Naive thymus-derived CD4-positive, alpha-beta T cell (primary cell): ENCODE measurements around the gene ASAP2. TPM values are rescaled to one million over a fixed set of nuclear protein-coding genes. Genes with fewer than 3 reads are reported as not detected.

Experiments used
- ATAC-seq: fragments of 150-1000 bp; cut with Tn5 transposase; 2 replicates; pipeline ENCODE4 v1.10.0; 2021; ENCODE audit warnings: mild to moderate bottlenecking, moderate library complexity
- CTCF ChIA-PET: fragments of 350-600 bp; sonication (Branson Sonifier 250); formaldehyde crosslinking; loops from one replicate; lab custom pipeline; 2021; ENCODE audit warnings: antibody characterized with exemption; lab: Charles Lee
- POLR2A ChIA-PET: fragments of 350-600 bp; sonication (Branson Sonifier 250); formaldehyde crosslinking; loops from one replicate; lab custom pipeline; 2021; ENCODE audit warnings: antibody characterized with exemption, inconsistent platforms; lab: Charles Lee
- DNase-seq, 9 donors: peaks; one replicate each; pipeline versions ENCODE4 v3.0.0 to v3.0.0-alpha.2; 2020 to 2022; ENCODE audit warnings: mixed read lengths in 1 of 9
- H3K27ac ChIP-seq: one replicate; pipeline ENCODE4 v1.7.0; 2013; ENCODE audit warnings: mild to moderate bottlenecking, low read depth, low read length, moderate library complexity
- H3K27me3 ChIP-seq, 2 donors: one replicate each; pipeline ENCODE4 v1.7.0; 2013; ENCODE audit warnings: low read length in 2 of 2, mild to moderate bottlenecking in 2 of 2, moderate library complexity in 2 of 2; ENCODE audit not compliant: control insufficient read depth in 2 of 2, insufficient read depth in 2 of 2
- H3K36me3 ChIP-seq, 3 experiments: 1 replicate in 2 of 3; 2 replicates in 1 of 3; pipeline ENCODE4 v1.7.0; 2013; ENCODE audit warnings: low read length in 3 of 3, mild to moderate bottlenecking in 3 of 3, moderate library complexity in 1 of 3; ENCODE audit not compliant: insufficient read depth in 3 of 3, control insufficient read depth in 2 of 3
- H3K4me1 ChIP-seq, 2 donors: one replicate each; pipeline ENCODE4 v1.7.0; 2013; ENCODE audit warnings: low read length in 2 of 2, mild to moderate bottlenecking in 2 of 2, moderate library complexity in 1 of 2; ENCODE audit not compliant: control insufficient read depth in 2 of 2, insufficient read depth in 2 of 2
- H3K4me3 ChIP-seq: 2 replicates; pipeline ENCODE4 v1.7.0; 2013; ENCODE audit warnings: mild to moderate bottlenecking, low read length
- H3K9me3 ChIP-seq, 3 experiments: 1 replicate in 2 of 3; 2 replicates in 1 of 3; pipeline ENCODE4 v1.7.0; 2013; ENCODE audit warnings: low read length in 3 of 3; ENCODE audit not compliant: control insufficient read depth in 2 of 3
- H3K27ac Mint-ChIP-seq, 9 donors: one replicate each; pipeline ENCODE4 v1.8.0; 2020 to 2022; ENCODE audit warnings: mixed read lengths in 9 of 9, mild to moderate bottlenecking in 8 of 9, moderate library complexity in 5 of 9, inconsistent platforms in 2 of 9
- H3K27me3 Mint-ChIP-seq, 5 donors: one replicate each; pipeline ENCODE4 v1.8.0; 2021 to 2022; ENCODE audit warnings: mixed read lengths in 5 of 5, mild to moderate bottlenecking in 1 of 5
- H3K36me3 Mint-ChIP-seq, 5 donors: one replicate each; pipeline ENCODE4 v1.8.0; 2020 to 2022; ENCODE audit warnings: mixed read lengths in 5 of 5, mild to moderate bottlenecking in 3 of 5, inconsistent platforms in 1 of 5
- H3K4me1 Mint-ChIP-seq, 7 donors: one replicate each; pipeline ENCODE4 v1.8.0; 2020 to 2022; ENCODE audit warnings: mixed read lengths in 7 of 7, mild to moderate bottlenecking in 3 of 7, inconsistent platforms in 1 of 7
- H3K4me3 Mint-ChIP-seq, 10 donors: one replicate each; pipeline ENCODE4 v1.8.0; 2020 to 2022; ENCODE audit warnings: mild to moderate bottlenecking in 10 of 10, mixed read lengths in 10 of 10, moderate library complexity in 6 of 10, inconsistent platforms in 2 of 10
- H3K9me3 Mint-ChIP-seq, 11 donors: one replicate each; pipeline ENCODE4 v1.8.0; 2020 to 2022; ENCODE audit warnings: mixed read lengths in 11 of 11, mild to moderate bottlenecking in 4 of 11, inconsistent platforms in 1 of 11, moderate library complexity in 1 of 11
- intact Hi-C, 2 donors: fragments of 100-400 bp; cut with micrococcal nuclease; formaldehyde crosslinking; loops; one replicate each; pipeline ENCODE4 v1.15.1; 2023
- polyA plus RNA-seq, 2 donors: library from polyadenylated mRNA; unstranded; fragments of 300-500 nt; fragmentation: Illumina TruSeq; gene quantifications; one replicate each; pipeline ENCODE4 v1.2.3, GENCODE V29; 2021
- total RNA-seq, 6 experiments: library from RNA in 5 of 6; stranded (reverse) in 5 of 6; gene quantifications; 1 replicate in 5 of 6; 2 replicates in 1 of 6; pipeline ENCODE4 v1.2.3 and lab custom pipeline; 2021 to 2026

Gene ASAP2
- total and polyA plus RNA-seq, 7 experiments from 2014 or later = 0.10 to 1.2 (median 0.45) TPM; not detected in 4

DNA sequence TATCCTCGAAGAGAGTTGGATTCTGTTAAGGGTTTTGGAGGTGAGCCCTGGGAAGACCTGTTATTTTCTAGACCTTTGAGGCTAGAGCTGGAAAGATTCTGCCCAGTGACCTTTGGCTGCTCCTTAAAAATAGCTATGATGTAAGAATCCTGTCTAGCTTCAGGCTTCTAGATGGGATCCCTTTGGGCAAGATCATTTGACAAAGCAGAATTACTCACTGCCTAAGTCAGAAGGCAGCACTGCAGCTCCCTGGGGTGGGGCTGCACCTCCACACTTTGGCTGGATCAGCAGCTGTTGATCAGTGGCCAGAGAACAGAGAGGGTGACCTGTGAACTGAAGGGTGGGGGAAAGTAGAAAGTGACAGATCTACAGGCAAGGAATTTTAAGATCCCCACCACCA lies 103.8 kb downstream of the ASAP2 start:
- intact Hi-C loops = no loop called here
- H3K27me3 ChIP-seq = no peaks in the 10 kb centered on the region
- no peaks in the 10 kb centered on the region for H3K36me3 Mint-ChIP-seq
- peaks cover 0 to 8% (median 4%) of the 10 kb centered on the region in 7 donors for H3K4me1 Mint-ChIP-seq
- H3K36me3 ChIP-seq = no peaks in the 10 kb centered on the region
- H3K27me3 Mint-ChIP-seq = peaks cover 0 to 7% (median 0%) of the 10 kb centered on the region in 5 donors
- H3K9me3 Mint-ChIP-seq = no peaks in the 10 kb centered on the region
- DNase-seq (no peak), ATAC-seq (no peak)
- ChIA-PET POLR2A (no interaction called here), CTCF (interaction anchor here (0.7 to 1.3 kb wide), 2 partner anchors 13 to 38 kb away, joined by 3 read pairs; no protein-coding TSS in a partner anchor)
- H3K9me3 ChIP-seq = no peaks in the 10 kb centered on the region
- no peak overlapping the region for H3K27ac ChIP-seq
- H3K4me3 ChIP-seq = no peak overlapping the region
- H3K4me3 Mint-ChIP-seq = no peak overlapping the region
- H3K4me1 ChIP-seq = no peaks in the 10 kb centered on the region
- no peak overlapping the region for H3K27ac Mint-ChIP-seq

DNA sequence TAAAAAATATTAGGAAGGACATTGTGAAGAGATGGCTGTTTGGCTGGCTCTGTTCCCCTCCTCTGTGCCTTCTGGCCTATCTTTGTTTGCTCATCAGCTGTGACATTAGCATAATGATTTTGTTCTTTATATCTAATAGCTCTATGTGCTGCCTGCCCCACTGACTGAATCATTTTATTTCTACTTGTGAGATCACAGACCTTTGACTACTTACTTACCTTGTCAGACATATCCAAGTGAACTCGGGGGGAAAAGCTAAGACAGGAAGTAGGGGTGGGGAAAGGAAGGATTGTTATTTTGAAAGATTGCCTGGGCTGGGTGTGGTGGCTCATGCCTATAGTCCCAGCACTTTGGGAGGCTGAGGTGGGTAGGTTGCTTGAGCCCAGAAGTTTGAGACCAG lies 104.2 kb downstream of the ASAP2 start:
- no peaks in the 10 kb centered on the region for H3K9me3 ChIP-seq
- ATAC-seq = no peak
- ChIA-PET CTCF (interaction anchor here (0.7 to 1.3 kb wide), 2 partner anchors 14 to 39 kb away, joined by 3 read pairs; no protein-coding TSS in a partner anchor), POLR2A (interaction anchor here (0.7 kb wide), 1 partner anchor 105 kb away, joined by 3 read pairs; no protein-coding TSS in a partner anchor)
- peaks cover 0 to 7% (median 0%) of the 10 kb centered on the region in 5 donors for H3K27me3 Mint-ChIP-seq
- no peak overlapping the region for H3K27ac Mint-ChIP-seq
- no peak overlapping the region for H3K4me3 ChIP-seq
- H3K36me3 Mint-ChIP-seq = no peaks in the 10 kb centered on the region
- H3K4me1 ChIP-seq = no peaks in the 10 kb centered on the region
- no peaks in the 10 kb centered on the region for H3K9me3 Mint-ChIP-seq
- H3K36me3 ChIP-seq = no peaks in the 10 kb centered on the region
- no peak overlapping the region for H3K4me3 Mint-ChIP-seq
- no peaks in the 10 kb centered on the region for H3K27me3 ChIP-seq
- H3K4me1 Mint-ChIP-seq = peaks cover 0 to 8% (median 4%) of the 10 kb centered on the region in 7 donors
- H3K27ac ChIP-seq = no peak overlapping the region
- DNase-seq = no peak
- intact Hi-C loops = no loop called here

- H3K36me3 Mint-ChIP-seq = no peaks in the 10 kb centered on the region
- peaks cover 0 to 8% (median 4%) of the 10 kb centered on the region in 7 donors for H3K4me1 Mint-ChIP-seq
- peaks cover 0 to 7% (median 0%) of the 10 kb centered on the region in 5 donors for H3K27me3 Mint-ChIP-seq
- no peak for ATAC-seq
- Histone ChIP-seq H3K27ac (no peak overlapping the region), H3K9me3 (no peaks in the 10 kb centered on the region), H3K36me3 (no peaks in the 10 kb centered on the region), H3K4me3 (no peak overlapping the region), H3K27me3 (no peaks in the 10 kb centered on the region), H3K4me1 (no peaks in the 10 kb centered on the region)
- ChIA-PET CTCF (no interaction called here), POLR2A (interaction anchor here (0.7 kb wide), 1 partner anchor 104 kb away, joined by 3 read pairs; no protein-coding TSS in a partner anchor)
- no peak overlapping the region for H3K27ac Mint-ChIP-seq
- no peak for DNase-seq
- H3K4me3 Mint-ChIP-seq = no peak overlapping the region
- intact Hi-C loops = no loop called here
- no peaks in the 10 kb centered on the region for H3K9me3 Mint-ChIP-seq
Measured at GRCh38 chr2:9311488-9311887, 104.9 kb downstream of the ASAP2 start.

- ChIA-PET POLR2A (no interaction called here), CTCF (no interaction called here)
- Histone ChIP-seq H3K27ac (no peak overlapping the region), H3K4me1 (no peaks in the 10 kb centered on the region), H3K4me3 (no peak overlapping the region), H3K9me3 (no peaks in the 10 kb centered on the region), H3K36me3 (no peaks in the 10 kb centered on the region), H3K27me3 (no peaks in the 10 kb centered on the region)
- H3K9me3 Mint-ChIP-seq = no peaks in the 10 kb centered on the region
- DNase-seq (no peak), ATAC-seq (no peak)
- peaks cover 0 to 7% (median 0%) of the 10 kb centered on the region in 5 donors for H3K27me3 Mint-ChIP-seq
- intact Hi-C loops = no loop called here
- H3K36me3 Mint-ChIP-seq = no peaks in the 10 kb centered on the region
- H3K4me3 Mint-ChIP-seq = no peak overlapping the region
- H3K4me1 Mint-ChIP-seq = peaks cover 0 to 8% (median 4%) of the 10 kb centered on the region in 7 donors
- H3K27ac Mint-ChIP-seq = no peak overlapping the region
Measured at GRCh38 chr2:9312591-9312990, 106.0 kb downstream of the ASAP2 start.

GRCh38 chr2:9313443-9313842 lies 106.8 kb downstream of the ASAP2 start:
- Mint-ChIP-seq H3K27me3 (peaks cover 0 to 7% (median 0%) of the 10 kb centered on the region in 5 donors), H3K36me3 (no peaks in the 10 kb centered on the region), H3K4me3 (no peak overlapping the region), H3K9me3 (no peaks in the 10 kb centered on the region), H3K27ac (no peak overlapping the region), H3K4me1 (peaks cover 0 to 8% (median 4%) of the 10 kb centered on the region in 7 donors)
- DNase-seq = no peak
- Histone ChIP-seq H3K9me3 (no peaks in the 10 kb centered on the region), H3K27ac (no peak overlapping the region), H3K27me3 (no peaks in the 10 kb centered on the region), H3K4me1 (no peaks in the 10 kb centered on the region), H3K4me3 (no peak overlapping the region), H3K36me3 (no peaks in the 10 kb centered on the region)
- intact Hi-C loops = no loop called here
- CTCF ChIA-PET = no interaction called here
- no peak for ATAC-seq
- POLR2A ChIA-PET = no interaction called here

GRCh38 chr2:9315280-9315847 lies 108.8 kb downstream of the ASAP2 start:
- H3K4me1 ChIP-seq = no peaks in the 10 kb centered on the region
- no peak overlapping the region for H3K27ac ChIP-seq
- H3K27me3 ChIP-seq = no peaks in the 10 kb centered on the region
- intact Hi-C loops = no loop called here
- H3K27me3 Mint-ChIP-seq = peaks cover 0 to 7% (median 1%) of the 10 kb centered on the region in 5 donors
- ChIA-PET POLR2A (no interaction called here), CTCF (no interaction called here)
- ATAC-seq (no peak), DNase-seq (no peak)
- H3K4me3 Mint-ChIP-seq = no peak overlapping the region
- no peaks in the 10 kb centered on the region for H3K9me3 Mint-ChIP-seq
- H3K36me3 ChIP-seq = no peaks in the 10 kb centered on the region
- H3K4me1 Mint-ChIP-seq = peaks cover 0 to 7% (median 4%) of the 10 kb centered on the region in 7 donors
- no peaks in the 10 kb centered on the region for H3K36me3 Mint-ChIP-seq
- no peaks in the 10 kb centered on the region for H3K9me3 ChIP-seq
- no peak overlapping the region for H3K27ac Mint-ChIP-seq
- no peak overlapping the region for H3K4me3 ChIP-seq

DNA sequence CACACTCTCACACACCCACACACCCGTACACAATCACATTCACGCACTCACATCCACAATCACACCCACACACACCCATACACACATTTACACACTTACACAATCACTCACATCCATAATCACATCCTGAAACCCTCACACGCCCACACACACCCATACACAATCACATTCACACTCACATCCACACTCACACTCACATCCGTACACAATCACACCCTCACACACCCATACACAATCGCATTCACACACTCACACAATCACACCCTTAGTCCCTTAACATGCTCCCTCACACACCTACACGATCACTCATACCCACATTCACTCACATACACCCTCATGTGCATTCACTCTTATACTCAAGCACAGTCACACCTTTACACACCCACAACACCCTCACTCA lies 110.9 kb downstream of the ASAP2 start:
- Histone ChIP-seq H3K36me3 (no peaks in the 10 kb centered on the region), H3K4me3 (no peak overlapping the region), H3K27ac (no peak overlapping the region), H3K4me1 (no peaks in the 10 kb centered on the region), H3K27me3 (no peaks in the 10 kb centered on the region), H3K9me3 (no peaks in the 10 kb centered on the region)
- Mint-ChIP-seq H3K4me1 (no peaks in the 10 kb centered on the region), H3K27ac (no peak overlapping the region), H3K36me3 (no peaks in the 10 kb centered on the region), H3K27me3 (peaks cover 0 to 11% (median 7%) of the 10 kb centered on the region in 5 donors), H3K9me3 (peaks cover 0 to 3% (median 0%) of the 10 kb centered on the region in 11 donors), H3K4me3 (no peak overlapping the region)
- POLR2A ChIA-PET = no interaction called here
- CTCF ChIA-PET = no interaction called here
- DNase-seq (no peak), ATAC-seq (no peak)
- intact Hi-C loops = no loop called here
